ENCODE measurements around the gene PES1.
"Not testable (repeated sequence)": the region's sequence is repeated elsewhere in the genome, so short reads cannot be mapped to it uniquely, and the experiment has no call there.

Gene PES1

DNA sequence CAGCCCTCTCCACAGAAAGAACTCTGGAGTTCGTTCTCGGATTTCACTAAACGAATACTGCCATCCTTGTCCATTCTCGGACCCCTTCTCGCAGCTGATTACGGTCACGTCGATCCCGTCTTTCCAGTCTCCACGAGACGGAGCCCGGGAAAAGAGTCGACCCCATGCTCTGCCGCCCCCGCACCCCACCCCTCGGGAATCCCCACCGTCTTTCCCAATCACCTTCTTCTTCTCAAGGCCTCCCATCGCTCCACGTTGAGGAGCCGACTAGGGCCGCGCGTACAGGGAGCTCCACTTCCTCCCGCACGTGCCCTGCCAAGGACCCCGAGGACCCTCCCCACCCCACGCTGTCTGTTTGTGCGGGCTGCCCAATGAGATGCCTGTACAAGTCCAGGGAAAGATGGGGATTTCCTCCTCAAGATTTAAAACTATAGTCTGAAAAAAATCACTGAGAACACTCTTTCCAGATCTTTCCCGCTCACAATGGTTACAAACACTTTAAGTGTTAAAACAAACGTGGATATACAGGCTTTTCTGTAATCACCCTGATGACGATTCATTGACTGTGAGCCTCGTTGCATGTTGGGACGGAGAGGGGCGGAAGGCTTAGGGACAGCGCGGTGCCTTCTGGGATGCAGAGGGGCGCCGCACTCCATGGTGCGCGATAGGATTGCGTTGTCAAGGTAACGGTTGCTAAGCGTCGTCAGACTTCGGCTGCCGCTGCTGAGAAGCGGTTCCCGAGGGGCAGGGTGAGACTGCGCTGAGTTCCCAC, at the start of gene PES1:
Gene PES1, minus strand, starts transcription at position 323 of the 772 bp plus-strand sequence. Its CDS starts 77 bp downstream, at position 246.
- DNase-seq (ENCODE audit: low read depth): peak; percentile 86

DNA sequence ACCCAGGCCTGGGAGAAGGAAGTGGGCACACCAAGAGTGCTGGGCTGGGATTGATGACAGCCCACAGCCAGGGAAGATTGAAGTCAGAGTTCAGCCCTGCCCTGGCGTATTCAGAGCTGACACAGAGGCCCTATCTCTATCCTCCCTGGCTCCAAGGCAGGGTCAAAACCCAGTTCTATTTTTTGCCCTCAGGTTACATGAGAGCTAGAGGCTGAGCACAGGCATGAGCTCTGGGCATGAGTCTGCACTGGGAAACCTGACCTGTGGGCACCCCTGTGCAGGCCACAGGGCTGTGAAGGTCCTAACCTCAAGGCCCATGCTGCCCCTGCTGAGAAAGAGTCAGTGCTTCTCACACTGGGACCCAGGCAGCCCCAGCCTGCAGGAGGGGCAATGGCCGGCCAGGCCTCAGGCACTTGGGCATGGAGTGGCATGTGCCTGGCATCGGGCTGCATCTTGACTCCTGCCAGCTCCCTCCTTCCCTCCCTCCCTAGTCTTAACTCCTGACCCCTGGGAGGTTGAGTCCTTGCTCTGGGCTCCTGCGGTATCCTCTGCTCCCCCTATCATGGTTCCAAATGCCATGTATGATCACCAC, 49.2 kb upstream of the PES1 start:
- no peak for DNase-seq (ENCODE audit: low read depth)

DNA sequence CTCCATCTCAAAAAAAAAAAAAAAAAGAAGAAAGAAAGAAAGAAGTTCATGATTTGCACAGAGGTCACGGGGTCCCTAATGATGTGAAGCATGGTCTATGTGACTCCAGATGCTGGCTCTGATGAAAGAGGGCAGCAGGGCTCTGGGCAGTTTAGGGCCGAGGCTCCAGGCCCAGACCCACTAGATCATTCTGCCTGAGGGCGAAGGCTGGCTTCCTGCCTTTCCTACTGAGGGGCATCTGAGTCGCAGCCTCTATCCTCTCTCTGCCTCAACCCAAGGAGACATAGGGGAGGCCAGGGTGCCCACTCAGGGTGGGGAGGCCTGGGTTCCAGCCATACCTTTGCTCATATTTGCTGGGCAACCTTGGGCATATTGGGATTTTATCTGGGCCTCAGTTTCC, 48.7 kb upstream of the PES1 start:
- DNase-seq (ENCODE audit: low read depth): no peak

DNA sequence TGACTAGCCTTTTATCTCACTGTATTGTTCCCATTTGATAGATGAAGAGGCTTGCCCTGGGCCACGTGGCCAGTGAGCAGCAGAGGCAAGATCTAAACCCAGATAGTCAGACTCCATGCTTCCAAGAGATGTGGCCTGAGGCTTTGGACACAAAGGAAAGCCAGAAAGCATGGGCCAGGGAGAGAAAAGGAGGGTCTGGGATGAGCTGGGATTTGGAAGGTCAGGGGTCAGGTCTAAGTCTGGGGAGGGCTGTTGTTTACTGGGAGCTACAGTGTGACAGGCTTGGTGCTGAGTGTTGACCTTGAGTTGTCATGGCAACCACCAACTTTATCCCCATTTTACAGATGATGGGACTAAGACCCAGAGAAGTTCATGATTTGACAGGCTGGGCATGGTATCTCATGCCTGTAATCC, 46.0 kb upstream of the PES1 start:
- no peak for DNase-seq (ENCODE audit: low read depth)

GRCh38 chr22:30636226-30637077, 44.7 kb upstream of the PES1 start:
- DNase-seq (ENCODE audit: low read depth): no peak

DNA sequence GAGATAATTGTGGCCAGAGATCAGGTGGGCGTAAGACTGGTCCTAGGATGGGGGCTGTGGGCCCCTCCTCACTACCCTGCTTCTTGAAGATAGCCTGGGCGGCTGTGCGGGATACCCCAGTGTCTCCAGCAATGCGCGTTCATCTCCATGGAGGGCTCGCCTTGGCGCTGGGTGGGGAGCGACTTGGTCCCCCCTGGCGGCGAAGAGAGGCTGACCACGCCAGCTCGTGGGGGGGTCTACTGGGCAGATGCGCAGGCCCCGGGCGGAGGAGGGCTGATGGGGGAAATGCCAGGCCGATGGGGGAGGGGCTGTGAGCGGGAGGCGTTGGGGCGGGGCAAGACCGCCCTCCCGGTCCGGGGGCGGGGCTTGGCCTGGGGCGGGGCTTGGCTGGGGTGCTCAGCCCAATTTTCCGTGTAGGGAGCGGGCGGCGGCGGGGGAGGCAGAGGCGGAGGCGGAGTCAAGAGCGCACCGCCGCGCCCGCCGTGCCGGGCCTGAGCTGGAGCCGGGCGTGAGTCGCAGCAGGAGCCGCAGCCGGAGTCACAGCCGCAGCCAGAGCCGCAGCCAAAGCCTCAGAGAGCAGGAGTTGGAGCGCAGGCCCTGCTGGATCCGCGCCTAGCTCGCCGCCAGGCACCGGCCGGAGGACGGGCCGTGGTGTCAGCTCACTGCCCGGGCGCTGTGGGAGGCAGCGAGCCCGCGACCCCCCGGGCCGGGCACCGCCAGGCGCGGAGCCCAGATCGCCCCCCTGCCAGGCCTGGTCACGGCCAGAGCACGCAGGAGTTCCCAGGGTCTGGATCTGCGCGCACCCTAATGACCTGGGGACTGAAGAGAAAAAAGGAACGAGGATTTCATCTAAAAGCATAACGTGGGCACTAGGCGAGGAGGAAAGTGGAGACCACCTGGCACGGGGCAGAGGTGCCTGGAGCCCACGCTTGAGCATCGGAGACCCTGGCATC, 43.8 kb upstream of the PES1 start, which contains the start of gene SLC35E4:
Gene SLC35E4, plus strand, starts transcription at position 509 of the 953 bp plus-strand sequence. CDS start 670 bp downstream, outside the sequence.
- DNase-seq (ENCODE audit: low read depth): peak; percentile 95

- peak; percentile 85 for DNase-seq (ENCODE audit: low read depth)
These were observed 42.9 kb upstream of the PES1 start for GRCh38 chr22:30634471-30635233.

DNA sequence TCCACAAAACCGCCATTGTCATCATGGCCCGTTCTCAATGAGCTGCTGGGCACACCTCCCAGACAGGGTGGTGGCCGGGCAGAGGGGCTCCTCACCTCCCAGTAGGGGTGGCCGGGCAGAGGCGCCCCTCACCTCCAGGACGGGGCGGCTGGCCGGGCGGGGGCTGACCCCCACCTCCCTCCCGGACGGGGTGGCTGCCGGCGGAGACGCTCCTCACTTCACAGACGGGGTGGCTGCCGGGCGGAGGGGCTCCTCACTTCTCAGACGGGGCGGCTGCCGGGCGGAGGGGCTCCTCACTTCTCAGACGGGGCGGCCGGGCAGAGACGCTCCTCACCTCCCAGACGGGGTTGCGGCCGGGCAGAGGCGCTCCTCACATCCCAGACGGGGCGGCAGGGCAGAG, 39.8 kb upstream of the PES1 start:
- DNase-seq (ENCODE audit: low read depth): not testable (repeated sequence)

DNA sequence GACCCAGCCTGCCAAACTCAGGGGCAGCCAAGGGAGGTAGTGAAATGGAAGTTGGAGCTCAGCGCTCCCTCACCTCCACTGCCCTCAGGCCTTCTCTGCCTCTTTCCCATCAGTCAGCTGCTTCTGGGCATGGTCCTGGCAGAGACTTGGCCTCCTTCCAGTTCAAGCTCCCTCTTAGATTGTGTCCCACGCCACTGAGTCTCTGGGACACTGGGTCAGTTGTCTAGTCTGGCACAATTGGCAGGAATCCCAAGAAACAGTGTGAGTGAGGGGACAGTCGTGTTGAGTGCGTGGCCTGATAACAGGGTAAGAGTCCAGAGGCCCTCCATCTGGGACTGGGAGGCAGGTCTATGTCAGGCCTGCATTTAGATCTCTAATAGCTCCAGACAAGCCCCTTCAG, 36.8 kb upstream of the PES1 start:
- no peak for DNase-seq (ENCODE audit: low read depth)

DNA sequence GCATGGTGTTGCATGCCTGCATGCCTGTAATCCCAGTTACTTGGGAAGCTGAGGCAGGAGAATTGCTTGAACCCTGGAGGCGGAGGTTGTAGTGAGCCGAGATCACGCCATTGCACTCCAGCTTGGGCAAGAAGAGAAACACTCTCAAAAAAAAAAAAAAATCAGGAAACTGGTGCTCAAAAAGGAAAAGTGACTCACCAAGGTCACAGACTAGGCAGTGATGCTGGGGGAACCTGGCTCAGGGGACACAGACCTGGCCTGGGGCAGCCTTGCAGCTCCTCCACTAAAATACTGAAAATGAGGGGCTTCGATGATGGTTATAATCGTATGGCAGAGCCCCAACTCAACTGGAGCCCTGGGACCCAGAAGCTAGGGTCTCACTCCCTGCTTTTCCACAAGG, 35.8 kb upstream of the PES1 start:
- DNase-seq (ENCODE audit: low read depth): no peak

DNA sequence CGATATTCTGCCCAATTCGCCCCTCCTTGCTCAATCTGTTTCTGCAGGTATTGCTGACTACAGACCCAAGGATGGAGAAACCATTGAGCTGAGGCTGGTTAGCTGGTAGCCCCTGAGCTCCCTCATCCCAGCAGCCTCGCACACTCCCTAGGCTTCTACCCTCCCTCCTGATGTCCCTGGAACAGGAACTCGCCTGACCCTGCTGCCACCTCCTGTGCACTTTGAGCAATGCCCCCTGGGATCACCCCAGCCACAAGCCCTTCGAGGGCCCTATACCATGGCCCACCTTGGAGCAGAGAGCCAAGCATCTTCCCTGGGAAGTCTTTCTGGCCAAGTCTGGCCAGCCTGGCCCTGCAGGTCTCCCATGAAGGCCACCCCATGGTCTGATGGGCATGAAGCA, 34.7 kb upstream of the PES1 start:
- no peak for DNase-seq (ENCODE audit: low read depth)

DNA sequence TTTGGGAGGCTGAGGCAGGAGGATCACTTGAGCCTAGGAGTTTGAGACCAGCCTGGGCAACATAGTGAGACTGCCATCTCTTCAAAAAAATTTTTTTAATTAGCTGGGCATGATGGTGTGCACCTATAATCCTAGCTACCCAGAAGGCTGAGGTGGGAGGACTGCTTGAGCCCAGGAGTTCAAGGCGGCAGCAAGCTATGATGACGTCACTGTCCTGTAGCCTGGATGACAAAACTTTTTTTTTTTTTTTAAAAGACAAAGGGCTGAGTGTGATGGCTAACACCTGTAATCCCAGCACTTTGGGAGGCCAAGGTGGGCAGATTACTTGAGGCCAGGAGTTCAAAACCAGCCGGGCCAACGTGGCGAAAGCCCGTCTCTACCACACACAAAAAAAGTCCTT, 28.2 kb upstream of the PES1 start:
- not testable (repeated sequence) for DNase-seq (ENCODE audit: low read depth)

DNA sequence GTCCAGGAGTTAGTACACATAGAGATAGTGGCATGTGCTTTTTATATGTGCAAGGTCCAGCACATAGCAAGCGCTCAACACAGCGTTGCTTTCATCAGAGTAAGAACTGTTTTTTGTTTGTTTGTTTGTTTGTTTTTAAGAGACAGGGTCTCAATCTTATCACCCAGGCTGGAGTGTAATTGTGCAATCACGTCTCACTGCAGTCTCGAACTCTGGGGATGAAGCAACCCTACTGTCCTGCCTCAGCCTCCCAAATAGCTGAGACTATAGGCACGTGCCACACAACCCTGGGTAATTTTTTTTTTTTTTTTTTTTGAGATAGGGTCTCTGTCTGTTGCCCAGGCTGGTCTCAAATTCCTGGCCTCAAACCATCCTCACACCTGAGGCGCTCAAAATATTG, 26.1 kb upstream of the PES1 start:
- no peak for DNase-seq (ENCODE audit: low read depth)

DNA sequence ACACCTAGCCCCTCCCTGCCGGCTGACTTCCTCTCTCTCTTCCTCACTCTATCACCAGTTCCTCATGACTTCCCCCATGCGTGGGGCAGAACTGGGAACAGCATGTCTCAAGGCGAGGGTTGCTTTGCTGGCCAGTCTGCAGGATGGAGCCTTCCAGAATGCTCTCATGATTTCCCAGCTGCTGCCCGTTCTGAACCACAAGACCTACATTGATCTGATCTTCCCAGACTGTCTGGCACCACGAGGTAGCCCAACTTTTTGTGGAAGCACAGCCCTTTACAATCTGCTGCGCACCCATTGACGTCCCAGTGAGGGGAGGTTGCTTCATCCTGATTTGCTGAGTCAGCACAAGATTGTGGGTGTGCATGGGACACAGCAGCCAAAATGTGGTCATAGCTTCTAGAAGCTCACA, 23.8 kb upstream of the PES1 start:
- no peak for DNase-seq (ENCODE audit: low read depth)

DNA sequence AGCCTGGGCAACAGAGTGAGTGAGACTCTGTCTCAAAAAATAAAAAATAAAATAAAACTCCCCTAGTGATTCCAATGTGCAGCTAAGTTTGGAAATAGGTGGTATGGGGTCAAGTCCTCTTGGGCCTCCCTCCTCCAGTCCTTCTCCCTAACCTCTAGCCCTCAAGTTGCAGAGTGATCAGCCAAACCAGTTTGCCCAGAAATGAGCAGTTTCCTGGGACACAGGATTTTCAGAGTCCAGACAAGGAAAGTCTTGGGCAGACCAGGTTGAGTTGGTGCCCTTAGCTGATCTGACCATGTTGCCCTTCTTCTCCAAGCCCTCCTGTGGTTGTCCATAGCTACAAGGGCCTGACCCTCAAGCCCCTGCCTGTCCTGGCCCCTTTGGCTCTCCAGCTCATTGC, 23.2 kb upstream of the PES1 start:
- DNase-seq (ENCODE audit: low read depth): no peak

DNA sequence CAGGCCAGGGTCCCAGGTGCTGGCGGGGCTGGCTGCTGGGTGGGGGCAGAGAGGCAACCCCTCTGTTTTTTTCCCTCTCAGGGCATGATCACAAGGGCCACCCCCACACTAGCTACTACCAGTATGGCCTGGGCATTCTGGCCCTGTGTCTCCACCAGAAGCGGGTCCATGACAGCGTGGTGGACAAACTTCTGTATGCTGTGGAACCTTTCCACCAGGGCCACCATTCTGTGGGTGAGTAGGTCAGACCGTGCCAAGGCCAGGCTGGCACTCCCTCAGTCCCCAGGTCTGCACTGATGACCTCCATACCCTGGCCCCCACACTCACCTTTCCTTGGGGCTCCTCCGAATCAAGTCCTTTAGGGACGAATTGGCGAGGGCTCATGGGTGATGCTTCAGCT, 22.6 kb upstream of the PES1 start:
- DNase-seq (ENCODE audit: low read depth): no peak

GRCh38 chr22:30612789-30613188, 21.1 kb upstream of the PES1 start:
- DNase-seq (ENCODE audit: low read depth): no peak

DNA sequence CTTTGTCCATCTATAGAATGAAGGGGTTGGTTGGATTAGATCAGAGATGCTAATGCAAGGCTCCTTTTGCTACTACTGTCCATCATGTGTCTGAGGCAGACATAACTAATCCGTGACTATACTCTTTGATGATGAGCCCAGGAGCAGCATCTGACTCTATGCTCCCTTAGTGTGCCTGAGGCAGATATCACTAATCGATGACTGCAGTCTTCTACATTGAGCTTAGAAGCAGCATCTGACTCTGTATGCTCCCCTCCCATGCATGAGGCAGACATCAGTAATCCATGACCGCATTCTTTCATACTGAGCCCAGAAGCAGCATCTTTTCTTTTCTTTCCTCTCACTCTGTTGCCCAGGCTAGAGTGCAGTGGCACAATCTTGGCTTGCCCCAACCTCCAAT, 19.5 kb upstream of the PES1 start:
- DNase-seq (ENCODE audit: low read depth): no peak

- no peak for DNase-seq (ENCODE audit: low read depth)
These were observed 18.6 kb upstream of the PES1 start for GRCh38 chr22:30610299-30610698.

GRCh38 chr22:30609260-30610185, 17.8 kb upstream of the PES1 start:
- no peak for DNase-seq (ENCODE audit: low read depth)
